HG02870 (cell line): ENCODE measurements around the gene TAS1R3.
A peak's percentile ranks its signal among the peaks of the same experiment; 100 is the strongest.
"Not testable (repeated sequence)": the region's sequence is repeated elsewhere in the genome, so short reads cannot be mapped to it uniquely, and the experiment has no call there.

Source experiments
- ATAC-seq: cut with Tn5 transposase; IDR thresholded peaks from one replicate; pipeline ENCODE4 v1.9.1; 2021; ENCODE audit warnings: mild to moderate bottlenecking, moderate library complexity; ENCODE audit not compliant: unreplicated experiment

Gene TAS1R3

DNA sequence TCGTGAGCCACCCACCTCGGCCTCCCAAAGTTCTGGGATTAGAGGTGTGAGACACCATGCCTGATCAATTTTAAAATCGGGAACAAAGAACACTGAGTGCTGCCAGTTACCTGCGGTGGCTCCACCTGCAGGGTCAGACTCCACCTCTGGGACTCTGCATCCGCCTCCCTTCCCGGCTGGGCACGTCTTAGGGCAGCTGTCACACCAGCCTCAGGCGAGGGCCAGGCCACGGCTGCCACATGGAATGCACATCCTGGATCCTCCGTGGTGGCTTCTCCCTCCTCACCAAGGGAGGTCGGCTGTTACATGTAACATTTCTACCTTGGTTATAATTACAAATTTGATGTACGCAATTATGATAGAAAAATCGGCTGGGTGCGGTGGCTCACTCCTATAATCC is 33.2 kb downstream of the TAS1R3 start:
- ATAC-seq = no peak

DNA sequence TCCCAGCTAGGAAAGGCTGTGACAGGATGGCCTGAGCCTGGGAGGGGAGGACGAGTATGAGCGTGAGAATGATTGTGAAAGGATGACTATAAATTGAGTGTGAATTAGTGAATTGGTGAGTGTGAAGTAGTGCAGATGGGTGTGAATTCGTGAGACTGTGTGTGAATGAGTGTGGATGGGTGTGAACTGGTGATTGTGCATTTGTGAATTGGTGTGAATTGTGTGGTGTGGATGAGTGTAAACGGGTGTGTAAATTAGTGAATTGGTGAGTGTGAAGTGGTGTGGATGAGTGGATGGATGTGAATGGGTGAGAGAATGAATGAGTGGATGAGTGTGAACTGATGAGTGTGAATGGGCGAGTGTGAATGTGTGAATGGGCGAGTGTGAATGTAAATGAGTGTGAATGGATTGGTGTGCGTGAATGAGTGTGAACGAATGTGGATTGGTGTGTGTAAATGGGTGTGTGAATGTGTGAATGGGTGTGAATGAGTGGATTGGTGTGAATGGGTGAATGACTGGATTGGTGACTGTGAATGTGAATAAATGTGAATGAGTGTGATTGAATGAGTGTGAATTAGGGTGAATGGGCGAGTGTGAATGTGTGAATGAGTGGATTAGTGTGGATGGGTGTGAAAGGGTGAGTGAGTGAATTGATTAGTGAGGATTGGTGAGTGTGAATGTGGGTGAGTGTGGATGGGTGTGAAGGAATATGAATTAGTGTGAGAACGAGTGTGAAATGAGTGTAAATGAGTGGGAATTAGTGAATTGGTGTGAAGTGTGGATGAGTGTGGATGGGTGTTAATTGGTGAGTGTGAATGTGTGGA is 35.0 kb downstream of the TAS1R3 start:
- ATAC-seq = no peak

DNA sequence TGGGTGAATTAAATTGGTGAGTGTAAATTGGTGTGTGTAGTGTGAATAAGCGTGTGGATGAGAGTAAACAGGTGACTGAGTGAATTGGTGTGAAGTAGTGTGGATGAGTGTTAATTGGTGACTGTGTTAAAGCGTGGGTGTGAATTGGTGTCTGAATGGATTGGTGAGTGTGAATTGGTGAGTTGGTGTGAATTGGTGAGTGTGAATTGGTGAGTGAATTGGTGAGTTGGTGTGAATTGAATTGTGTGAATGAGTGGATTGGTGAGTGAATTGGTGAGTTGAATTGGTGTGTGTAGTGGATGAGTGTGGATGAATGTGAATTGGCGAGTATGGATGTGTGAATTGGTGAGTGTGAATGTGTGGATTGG is 35.6 kb downstream of the TAS1R3 start:
- no peak for ATAC-seq

- ATAC-seq = no peak
These were observed 36.2 kb downstream of the TAS1R3 start for GRCh38 chr1:1367315-1367714.

GRCh38 chr1:1370094-1370493 is 39.0 kb downstream of the TAS1R3 start:
- ATAC-seq = not testable (repeated sequence)

DNA sequence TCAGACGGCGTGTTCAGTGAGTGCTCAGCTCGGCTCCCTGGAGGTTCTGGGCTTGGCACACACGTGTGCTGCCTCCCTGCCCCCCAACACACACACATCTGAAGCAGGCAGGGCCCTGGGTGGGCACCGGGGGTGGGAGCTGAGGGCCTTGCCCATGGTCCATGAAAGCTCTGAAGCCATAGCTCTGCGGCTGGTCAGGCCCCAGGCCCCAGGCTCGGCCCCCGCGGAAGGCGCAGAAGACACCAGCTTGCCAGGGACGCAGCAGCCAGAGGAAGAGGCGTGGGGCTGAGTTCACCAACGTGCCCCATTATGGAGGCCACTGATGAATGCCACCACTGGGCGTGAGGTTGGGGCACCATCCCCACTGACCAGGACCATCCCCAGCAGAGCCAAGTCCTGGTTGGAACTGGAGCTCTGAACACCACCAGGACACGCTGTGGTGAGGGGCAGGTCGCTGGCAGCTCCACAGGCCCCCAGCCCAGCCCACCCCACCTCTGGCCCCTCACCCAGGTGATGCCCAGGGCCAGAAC is 39.8 kb downstream of the TAS1R3 start:
- no peak for ATAC-seq

DNA sequence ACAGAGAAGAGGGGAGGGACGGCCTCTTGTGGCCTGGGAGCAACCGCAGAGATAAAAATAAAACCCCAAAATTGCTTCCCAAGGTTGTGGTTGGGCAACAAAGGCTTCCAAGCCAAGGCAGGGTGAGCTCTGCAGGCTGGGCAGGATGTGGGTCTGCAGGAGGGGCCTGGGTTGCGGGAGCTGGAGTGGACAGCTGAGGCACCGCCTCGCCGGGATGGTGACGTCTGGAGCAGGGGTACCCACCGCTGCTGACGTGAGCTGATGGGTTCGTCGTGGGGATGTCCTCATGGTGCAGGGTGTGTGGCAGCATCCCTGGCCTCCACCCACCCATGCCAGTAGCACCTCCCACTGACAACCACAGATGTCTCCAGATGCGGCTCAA is 40.3 kb downstream of the TAS1R3 start:
- no peak for ATAC-seq

- ATAC-seq = no peak
These were observed 40.9 kb downstream of the TAS1R3 start for GRCh38 chr1:1371746-1372711.

- no peak for ATAC-seq
These were observed 42.2 kb downstream of the TAS1R3 start for GRCh38 chr1:1373051-1373814.

GRCh38 chr1:1373815-1374588 is 42.9 kb downstream of the TAS1R3 start:
- ATAC-seq = no peak

DNA sequence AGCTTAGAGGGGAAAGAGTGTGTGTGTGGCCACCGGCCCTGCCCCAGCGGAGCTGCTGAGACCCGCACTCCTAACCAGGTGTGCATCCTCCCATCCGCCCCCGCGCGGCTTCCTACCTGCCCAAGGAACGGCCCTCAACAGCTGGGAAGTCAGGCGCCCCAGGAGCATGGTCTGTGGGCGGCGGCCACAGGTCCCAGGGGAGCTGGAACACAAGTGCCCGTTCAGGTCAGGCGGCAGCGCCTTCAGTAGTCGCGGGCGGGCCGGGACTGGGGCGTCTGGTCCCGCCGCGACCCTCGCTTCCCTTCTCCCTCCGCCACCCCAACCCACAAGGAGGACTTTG is 43.5 kb downstream of the TAS1R3 start:
- peak; percentile 5 for ATAC-seq

DNA sequence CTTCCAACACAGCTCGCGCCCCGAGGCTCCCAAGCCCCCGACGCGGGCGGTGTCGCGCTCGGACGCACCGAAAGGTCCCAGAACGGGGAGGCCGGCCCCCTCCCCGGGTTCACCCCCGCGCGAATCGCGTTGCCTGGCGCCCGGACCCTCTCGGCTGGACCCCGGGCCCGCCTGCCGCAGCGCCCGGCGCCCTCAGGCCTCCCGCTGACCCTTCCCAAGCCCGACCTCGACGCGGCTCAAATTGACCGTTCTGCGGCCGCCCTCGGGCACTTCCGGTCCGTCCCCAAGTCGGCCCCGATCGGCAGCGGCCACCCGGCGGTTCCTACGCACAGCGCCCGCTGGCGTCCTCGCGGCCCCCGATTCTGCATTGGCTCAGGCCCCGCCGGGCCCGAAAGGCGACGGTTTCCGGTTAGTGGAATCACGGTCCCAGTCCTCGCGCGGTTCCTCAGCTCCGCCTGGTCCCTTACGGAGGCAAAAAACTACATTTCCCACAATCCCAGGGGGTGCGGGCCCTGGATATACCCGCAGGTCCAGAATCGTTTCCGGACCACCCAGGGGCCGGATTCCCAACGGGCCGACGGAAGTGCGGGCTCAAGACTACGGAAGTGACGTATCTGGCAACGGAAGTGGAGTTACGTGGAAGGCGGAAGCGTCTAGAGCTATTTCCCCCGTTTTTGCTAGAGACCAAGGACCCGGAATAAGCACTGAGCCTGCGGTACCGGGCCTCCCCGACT is 44.0 kb downstream of the TAS1R3 start, which contains the start of gene AURKAIP1:
AURKAIP1 (minus strand) TSS at position 279 of the 734 bp plus-strand sequence. CDS start 451 bp downstream, outside the sequence.
- peak; percentile 85 for ATAC-seq

DNA sequence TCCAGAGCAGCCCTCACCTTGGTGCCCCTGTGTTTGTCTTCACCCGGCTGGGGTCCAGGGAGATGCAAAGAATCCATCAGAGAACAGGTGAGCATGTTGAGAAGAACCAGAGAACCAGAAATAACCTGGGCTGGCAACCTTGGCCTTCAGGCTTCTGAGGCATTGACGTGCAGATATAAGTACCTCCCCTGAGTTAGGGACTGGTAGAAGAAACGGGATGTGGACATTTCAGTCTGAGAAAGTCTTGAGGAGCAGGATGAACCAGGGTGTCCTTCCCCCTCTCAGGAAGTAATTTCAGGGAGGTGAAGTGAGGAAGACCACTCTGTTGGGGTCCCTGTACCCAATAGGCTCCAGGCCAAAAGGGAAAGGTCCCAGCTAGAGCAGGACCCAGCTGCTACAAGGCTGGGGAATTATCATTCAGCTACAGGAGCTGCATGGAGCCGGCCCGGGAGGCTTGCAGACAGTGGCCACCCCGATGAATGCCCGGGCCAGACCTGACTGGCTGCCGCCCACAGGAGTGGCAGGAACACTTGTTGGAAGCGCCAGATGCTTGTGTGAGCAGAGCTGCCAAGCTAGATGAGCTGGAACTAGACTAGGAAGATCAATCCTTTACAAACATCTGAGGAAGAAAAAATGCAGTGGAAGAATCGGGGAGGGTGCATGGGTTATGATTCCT is 45.6 kb downstream of the TAS1R3 start:
- no peak for ATAC-seq

DNA sequence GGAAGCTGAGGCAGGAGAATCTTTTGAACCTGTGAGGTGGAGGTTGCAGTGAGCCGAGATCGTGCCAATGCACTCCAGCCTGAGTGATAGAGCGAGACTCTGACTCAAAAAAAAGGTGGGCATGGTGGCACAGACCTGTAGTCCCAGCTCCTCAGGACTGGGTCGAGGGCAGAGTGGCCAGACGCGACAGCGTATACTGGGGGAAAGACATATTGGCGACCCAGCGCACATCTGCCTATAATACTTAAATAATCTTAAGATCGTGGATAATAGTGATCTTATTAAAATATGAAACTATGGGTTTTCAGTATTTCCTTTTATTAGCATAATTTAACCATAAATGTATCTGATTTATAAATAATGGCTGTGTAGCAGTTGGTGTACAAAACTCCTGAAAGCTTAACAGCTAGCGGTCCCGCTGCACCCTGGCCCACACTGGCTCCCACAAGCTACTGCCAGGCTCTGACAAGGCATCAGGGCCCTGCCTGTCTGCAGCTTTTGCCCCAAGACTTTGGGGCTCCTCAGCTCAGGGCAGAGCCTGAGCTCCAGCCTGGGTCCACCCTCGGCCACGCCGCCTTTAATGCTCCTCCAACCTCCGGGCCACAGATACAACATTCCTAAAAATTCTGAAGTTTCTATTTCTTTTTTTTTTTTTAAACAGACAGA is 46.6 kb downstream of the TAS1R3 start:
- ATAC-seq = no peak

DNA sequence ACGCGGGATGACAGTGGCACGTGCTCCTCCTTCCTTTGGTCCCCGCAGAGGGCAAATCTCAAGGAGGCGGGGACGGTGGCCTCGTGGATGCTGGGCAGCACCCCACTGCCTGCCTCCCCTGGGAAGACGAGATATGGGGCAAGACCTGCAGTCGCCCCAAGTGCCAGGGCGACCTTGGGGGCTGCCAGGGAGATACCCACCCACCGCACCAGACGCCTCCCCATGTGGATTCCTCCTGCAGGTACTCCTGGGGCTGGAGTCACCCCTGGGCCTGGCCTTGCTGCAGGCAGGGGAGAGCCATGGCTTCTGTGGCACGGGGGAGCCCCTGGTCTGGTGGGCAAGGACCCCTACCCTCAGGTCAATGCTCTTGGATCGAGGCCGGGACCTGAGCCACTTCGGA is 49.8 kb downstream of the TAS1R3 start:
- ATAC-seq = no peak

DNA sequence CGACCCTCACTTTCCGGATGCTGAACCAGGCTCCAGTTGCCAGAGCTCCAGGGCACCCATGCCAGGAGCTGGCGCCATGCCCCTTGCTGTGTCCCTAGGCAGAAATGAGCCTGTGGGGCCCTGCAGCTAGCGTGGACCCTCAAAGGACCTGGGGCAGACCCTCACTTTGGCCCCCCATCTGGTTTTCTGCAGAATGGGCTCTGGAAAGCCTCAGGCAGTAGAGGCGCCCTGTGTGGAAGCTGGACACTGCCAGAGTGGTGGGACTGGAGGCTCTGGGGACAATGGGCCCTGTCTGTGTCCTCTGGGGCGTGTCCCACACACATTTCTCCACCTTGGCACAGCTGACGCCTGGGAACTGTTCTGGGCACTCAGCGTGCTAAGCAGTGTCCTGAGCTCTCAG is 50.2 kb downstream of the TAS1R3 start:
- no peak for ATAC-seq
